Measurements from ENCODE around the gene HYAL4. TPM values are rescaled to one million over a fixed set of nuclear protein-coding genes. Genes with fewer than 3 reads are reported as not detected.

HYAL4 gene
- total RNA-seq, 1 experiment from 2014 or later: not detected

DNA sequence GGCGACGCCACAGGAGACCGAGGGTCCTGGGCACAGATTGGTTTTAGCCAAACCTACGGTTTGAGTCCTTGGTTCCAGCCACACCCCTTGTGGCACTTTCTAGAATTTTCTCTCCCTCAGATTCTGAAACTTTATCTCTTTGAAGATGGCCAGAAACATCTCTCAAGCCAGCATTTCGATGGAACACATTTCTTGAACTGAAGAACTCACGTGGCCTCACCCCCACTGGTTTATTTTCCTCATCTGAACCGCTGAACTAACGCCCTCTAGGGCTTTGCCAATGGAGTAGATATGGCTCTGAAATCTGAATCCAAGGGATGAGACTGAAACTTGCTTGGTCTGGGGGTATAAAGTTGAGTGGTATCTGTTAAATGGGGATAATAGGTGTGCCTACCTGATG lies 73.3 kb downstream of the HYAL4 start (continued):
- TF ChIP-seq IRF2 (CRISPR knock-in tag; IDR thresholded peaks at IDR 0.05; ENCODE audit: borderline replicate concordance, low read depth) (no peak), OVOL2 (CRISPR knock-in tag; IDR thresholded peaks at IDR 0.05; ENCODE audit: borderline replicate concordance) (no peak)
- TF ChIP-seq, protein P1, sequence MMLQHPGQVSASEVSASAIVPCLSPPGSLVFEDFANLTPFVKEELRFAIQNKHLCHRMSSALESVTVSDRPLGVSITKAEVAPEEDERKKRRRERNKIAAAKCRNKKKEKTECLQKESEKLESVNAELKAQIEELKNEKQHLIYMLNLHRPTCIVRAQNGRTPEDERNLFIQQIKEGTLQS (CRISPR knock-in tag; conservative IDR thresholded peaks at IDR 0.05): no peak
- TF ChIP-seq, protein P2, sequence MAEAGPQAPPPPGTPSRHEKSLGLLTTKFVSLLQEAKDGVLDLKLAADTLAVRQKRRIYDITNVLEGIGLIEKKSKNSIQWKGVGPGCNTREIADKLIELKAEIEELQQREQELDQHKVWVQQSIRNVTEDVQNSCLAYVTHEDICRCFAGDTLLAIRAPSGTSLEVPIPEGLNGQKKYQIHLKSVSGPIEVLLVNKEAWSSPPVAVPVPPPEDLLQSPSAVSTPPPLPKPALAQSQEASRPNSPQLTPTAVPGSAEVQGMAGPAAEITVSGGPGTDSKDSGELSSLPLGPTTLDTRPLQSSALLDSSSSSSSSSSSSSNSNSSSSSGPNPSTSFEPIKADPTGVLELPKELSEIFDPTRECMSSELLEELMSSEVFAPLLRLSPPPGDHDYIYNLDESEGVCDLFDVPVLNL (CRISPR knock-in tag; IDR thresholded peaks at IDR 0.05; ENCODE audit: borderline replicate concordance, low read depth): no peak
- TF ChIP-seq, protein P3, sequence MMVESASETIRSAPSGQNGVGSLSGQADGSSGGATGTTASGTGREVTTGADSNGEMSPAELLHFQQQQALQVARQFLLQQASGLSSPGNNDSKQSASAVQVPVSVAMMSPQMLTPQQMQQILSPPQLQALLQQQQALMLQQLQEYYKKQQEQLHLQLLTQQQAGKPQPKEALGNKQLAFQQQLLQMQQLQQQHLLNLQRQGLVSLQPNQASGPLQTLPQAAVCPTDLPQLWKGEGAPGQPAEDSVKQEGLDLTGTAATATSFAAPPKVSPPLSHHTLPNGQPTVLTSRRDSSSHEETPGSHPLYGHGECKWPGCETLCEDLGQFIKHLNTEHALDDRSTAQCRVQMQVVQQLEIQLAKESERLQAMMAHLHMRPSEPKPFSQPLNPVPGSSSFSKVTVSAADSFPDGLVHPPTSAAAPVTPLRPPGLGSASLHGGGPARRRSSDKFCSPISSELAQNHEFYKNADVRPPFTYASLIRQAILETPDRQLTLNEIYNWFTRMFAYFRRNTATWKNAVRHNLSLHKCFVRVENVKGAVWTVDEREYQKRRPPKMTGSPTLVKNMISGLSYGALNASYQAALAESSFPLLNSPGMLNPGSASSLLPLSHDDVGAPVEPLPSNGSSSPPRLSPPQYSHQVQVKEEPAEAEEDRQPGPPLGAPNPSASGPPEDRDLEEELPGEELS (CRISPR knock-in tag; IDR thresholded peaks at IDR 0.05): no peak

DNA sequence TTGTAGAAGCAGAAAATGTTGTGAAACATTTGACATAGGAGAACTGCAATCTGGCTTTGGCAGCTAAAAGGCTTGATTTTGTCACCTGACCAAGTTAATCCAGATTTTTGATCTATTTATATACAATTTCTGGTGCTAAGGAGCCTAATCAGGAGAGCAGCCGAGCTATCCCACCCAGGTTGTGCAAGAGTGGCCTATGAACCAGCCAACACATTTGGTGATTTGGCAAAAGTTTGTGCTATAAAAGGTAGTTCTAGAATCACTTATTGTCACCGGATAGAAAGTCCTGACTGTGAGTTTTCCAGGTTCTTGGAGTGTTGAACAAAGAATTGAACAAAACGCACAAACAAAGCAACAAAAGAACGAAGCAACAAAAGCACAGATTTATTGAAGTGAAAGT lies 78.6 kb downstream of the HYAL4 start:
- ATAC-seq: no peak

More for the DNA sequence above, 78.6 kb downstream of the HYAL4 start:
- H3K36me3 Mint-ChIP-seq: peaks cover 5% of the 10 kb centered on the region; the same call in 1 of the 2 replicates
- ChIA-PET POLR2A (no interaction called here), CTCF (no interaction called here)
- peaks cover 7% of the 10 kb centered on the region for H3K4me1 Mint-ChIP-seq
- TF ChIP-seq, protein P4, sequence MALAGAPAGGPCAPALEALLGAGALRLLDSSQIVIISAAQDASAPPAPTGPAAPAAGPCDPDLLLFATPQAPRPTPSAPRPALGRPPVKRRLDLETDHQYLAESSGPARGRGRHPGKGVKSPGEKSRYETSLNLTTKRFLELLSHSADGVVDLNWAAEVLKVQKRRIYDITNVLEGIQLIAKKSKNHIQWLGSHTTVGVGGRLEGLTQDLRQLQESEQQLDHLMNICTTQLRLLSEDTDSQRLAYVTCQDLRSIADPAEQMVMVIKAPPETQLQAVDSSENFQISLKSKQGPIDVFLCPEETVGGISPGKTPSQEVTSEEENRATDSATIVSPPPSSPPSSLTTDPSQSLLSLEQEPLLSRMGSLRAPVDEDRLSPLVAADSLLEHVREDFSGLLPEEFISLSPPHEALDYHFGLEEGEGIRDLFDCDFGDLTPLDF (CRISPR knock-in tag; IDR thresholded peaks at IDR 0.05): no peak
- TF ChIP-seq JAZF1 (CRISPR knock-in tag; IDR thresholded peaks at IDR 0.05): no peak
- TF ChIP-seq, protein P5, sequence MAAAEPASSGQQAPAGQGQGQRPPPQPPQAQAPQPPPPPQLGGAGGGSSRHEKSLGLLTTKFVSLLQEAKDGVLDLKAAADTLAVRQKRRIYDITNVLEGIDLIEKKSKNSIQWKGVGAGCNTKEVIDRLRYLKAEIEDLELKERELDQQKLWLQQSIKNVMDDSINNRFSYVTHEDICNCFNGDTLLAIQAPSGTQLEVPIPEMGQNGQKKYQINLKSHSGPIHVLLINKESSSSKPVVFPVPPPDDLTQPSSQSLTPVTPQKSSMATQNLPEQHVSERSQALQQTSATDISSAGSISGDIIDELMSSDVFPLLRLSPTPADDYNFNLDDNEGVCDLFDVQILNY (CRISPR knock-in tag; IDR thresholded peaks at IDR 0.05): no peak
- TF ChIP-seq, protein P6, sequence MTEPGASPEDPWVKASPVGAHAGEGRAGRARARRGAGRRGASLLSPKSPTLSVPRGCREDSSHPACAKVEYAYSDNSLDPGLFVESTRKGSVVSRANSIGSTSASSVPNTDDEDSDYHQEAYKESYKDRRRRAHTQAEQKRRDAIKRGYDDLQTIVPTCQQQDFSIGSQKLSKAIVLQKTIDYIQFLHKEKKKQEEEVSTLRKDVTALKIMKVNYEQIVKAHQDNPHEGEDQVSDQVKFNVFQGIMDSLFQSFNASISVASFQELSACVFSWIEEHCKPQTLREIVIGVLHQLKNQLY (CRISPR knock-in tag; IDR thresholded peaks at IDR 0.05): no peak
- no peak for TF ChIP-seq NR3C1 (CRISPR knock-in tag; conservative IDR thresholded peaks at IDR 0.05; ENCODE audit: low read depth)
- TF ChIP-seq, protein P7, sequence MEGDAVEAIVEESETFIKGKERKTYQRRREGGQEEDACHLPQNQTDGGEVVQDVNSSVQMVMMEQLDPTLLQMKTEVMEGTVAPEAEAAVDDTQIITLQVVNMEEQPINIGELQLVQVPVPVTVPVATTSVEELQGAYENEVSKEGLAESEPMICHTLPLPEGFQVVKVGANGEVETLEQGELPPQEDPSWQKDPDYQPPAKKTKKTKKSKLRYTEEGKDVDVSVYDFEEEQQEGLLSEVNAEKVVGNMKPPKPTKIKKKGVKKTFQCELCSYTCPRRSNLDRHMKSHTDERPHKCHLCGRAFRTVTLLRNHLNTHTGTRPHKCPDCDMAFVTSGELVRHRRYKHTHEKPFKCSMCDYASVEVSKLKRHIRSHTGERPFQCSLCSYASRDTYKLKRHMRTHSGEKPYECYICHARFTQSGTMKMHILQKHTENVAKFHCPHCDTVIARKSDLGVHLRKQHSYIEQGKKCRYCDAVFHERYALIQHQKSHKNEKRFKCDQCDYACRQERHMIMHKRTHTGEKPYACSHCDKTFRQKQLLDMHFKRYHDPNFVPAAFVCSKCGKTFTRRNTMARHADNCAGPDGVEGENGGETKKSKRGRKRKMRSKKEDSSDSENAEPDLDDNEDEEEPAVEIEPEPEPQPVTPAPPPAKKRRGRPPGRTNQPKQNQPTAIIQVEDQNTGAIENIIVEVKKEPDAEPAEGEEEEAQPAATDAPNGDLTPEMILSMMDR (IDR thresholded peaks at IDR 0.05): no peak
- TF ChIP-seq, protein P8, sequence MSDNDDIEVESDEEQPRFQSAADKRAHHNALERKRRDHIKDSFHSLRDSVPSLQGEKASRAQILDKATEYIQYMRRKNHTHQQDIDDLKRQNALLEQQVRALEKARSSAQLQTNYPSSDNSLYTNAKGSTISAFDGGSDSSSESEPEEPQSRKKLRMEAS (CRISPR knock-in tag; IDR thresholded peaks at IDR 0.05): no peak
- TF ChIP-seq, protein P1 (CRISPR knock-in tag; conservative IDR thresholded peaks at IDR 0.05): no peak
- TF ChIP-seq, protein P9, sequence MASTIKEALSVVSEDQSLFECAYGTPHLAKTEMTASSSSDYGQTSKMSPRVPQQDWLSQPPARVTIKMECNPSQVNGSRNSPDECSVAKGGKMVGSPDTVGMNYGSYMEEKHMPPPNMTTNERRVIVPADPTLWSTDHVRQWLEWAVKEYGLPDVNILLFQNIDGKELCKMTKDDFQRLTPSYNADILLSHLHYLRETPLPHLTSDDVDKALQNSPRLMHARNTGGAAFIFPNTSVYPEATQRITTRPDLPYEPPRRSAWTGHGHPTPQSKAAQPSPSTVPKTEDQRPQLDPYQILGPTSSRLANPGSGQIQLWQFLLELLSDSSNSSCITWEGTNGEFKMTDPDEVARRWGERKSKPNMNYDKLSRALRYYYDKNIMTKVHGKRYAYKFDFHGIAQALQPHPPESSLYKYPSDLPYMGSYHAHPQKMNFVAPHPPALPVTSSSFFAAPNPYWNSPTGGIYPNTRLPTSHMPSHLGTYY (CRISPR knock-in tag; IDR thresholded peaks at IDR 0.05): no peak
- no peak for TF ChIP-seq TCF7 (CRISPR knock-in tag; IDR thresholded peaks at IDR 0.05; ENCODE audit: low read depth)
- no peak for TF ChIP-seq GTF2I (CRISPR knock-in tag; conservative IDR thresholded peaks at IDR 0.05)
- TF ChIP-seq, protein P10, sequence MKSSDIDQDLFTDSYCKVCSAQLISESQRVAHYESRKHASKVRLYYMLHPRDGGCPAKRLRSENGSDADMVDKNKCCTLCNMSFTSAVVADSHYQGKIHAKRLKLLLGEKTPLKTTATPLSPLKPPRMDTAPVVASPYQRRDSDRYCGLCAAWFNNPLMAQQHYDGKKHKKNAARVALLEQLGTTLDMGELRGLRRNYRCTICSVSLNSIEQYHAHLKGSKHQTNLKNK (CRISPR knock-in tag; IDR thresholded peaks at IDR 0.05): no peak
- TF ChIP-seq, protein P11, sequence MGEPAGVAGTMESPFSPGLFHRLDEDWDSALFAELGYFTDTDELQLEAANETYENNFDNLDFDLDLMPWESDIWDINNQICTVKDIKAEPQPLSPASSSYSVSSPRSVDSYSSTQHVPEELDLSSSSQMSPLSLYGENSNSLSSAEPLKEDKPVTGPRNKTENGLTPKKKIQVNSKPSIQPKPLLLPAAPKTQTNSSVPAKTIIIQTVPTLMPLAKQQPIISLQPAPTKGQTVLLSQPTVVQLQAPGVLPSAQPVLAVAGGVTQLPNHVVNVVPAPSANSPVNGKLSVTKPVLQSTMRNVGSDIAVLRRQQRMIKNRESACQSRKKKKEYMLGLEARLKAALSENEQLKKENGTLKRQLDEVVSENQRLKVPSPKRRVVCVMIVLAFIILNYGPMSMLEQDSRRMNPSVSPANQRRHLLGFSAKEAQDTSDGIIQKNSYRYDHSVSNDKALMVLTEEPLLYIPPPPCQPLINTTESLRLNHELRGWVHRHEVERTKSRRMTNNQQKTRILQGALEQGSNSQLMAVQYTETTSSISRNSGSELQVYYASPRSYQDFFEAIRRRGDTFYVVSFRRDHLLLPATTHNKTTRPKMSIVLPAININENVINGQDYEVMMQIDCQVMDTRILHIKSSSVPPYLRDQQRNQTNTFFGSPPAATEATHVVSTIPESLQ (CRISPR knock-in tag; IDR thresholded peaks at IDR 0.05): no peak
- TF ChIP-seq ZNF317 (CRISPR knock-in tag; IDR thresholded peaks at IDR 0.05; ENCODE audit: borderline replicate concordance, low read depth): no peak
- H3K27me3 Mint-ChIP-seq (ENCODE audit: low read depth): no peaks in the 10 kb centered on the region
- no peak overlapping the region for H3K27ac Mint-ChIP-seq
- peaks cover 17% of the 10 kb centered on the region for H3K9me3 Mint-ChIP-seq
- no peak overlapping the region for H3K4me3 Mint-ChIP-seq
- no peak for DNase-seq (ENCODE audit: low spot score)

Measured in WTC11 (cell line).